HG03159 (cell line): ENCODE results near the gene TMPRSS3.
"Not testable (repeated sequence)": the region's sequence is repeated elsewhere in the genome, so short reads cannot be mapped to it uniquely, and the experiment has no call there.

ENCODE experiments used
- ATAC-seq: cut with Tn5 transposase; IDR thresholded peaks from one replicate; pipeline ENCODE4 v1.9.1; 2021; ENCODE audit warnings: mild to moderate bottlenecking, moderate library complexity; ENCODE audit not compliant: unreplicated experiment

The TMPRSS3 gene

DNA sequence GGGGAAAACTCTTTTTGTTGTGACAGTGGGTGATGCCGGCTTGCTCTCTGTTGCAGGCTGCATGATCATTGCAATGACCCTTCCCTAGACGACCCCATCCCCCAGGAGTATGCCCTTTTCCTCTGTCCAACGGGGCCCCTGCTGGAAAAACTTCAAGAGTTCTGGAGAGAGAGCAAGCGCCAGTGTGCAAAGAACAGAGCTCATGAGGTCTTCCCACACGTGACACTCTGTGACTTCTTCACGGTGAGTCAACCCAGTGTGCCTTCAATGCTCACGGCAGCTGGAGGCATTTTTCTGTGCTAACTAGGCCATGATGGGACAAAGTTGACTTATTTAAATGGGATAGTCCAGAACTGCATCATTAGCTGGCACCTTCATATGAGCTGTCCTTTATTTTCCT lies 13.5 kb upstream of the TMPRSS3 start:
- ATAC-seq, result no peak

DNA sequence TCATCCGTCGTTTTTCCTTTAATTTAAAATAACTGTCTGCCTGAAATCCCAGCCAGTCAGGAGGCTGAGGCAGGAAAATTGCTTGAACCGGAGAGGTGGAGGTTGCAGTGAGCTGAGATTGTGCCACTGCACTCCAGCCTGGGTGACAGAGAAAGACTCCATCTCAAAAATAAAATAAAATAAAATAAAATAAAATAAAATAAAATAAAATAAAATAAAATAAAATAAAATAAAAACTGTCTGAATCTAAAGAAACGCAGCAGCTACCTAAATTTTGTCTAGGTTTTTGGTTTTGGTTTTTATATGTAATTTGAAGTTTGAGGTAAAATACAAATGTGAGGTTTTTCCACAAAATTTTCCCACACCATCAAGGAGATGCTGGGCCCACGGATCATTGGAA lies 12.9 kb upstream of the TMPRSS3 start:
- not testable (repeated sequence) for ATAC-seq

GRCh38 chr21:42407476-42407875 lies 11.6 kb upstream of the TMPRSS3 start:
- no peak for ATAC-seq

GRCh38 chr21:42406866-42407265 lies 11.0 kb upstream of the TMPRSS3 start:
- ATAC-seq, result no peak

GRCh38 chr21:42406201-42406621 lies 10.4 kb upstream of the TMPRSS3 start:
- ATAC-seq, result no peak

DNA sequence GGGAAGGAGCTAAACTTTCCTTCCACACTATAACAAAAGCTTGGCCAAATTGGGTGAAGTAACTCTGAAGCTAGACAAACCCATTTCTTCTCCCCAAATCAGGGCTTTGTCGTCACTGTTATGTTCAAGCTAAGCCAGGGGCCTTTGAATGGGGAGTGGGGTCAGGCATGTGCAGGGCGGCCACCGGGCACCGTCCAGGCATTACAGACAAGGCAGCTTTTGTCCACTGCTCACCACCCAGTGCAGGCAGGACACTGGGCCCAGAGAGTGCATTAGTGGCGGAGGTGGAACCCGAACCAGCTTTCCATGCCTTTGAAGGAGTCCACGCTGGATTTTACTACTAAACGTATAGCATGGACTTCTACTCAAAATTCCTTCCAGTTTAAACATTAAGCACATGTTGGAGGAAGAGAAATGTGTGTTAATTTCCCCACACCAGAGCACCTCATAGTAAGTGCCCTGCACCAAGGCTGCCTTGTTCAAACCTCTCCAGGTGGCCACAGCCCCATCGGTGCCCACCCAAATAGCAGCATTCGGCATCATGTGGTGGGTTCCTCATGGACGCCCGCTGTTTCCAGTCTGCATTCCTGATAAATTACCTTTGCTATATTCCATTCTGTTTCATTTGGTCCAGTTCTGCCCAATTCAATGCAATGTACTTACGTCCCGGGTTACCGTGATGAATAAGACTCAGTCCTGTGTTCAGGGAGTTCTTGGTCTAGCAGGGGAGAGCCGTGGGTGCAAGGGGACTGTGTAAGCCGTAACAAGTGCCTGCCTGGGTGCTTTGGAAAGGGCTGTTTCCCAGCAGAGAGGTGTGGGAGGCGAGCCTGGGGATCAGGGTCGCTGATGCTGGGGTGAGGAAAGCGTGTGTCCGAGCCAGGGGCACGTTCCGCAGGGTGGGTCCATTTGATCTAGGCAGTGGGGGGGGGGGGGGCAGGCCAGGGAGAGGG lies 9.5 kb upstream of the TMPRSS3 start:
- no peak for ATAC-seq

- ATAC-seq, result no peak
Measured at GRCh38 chr21:42404539-42404938, 8.7 kb upstream of the TMPRSS3 start.

DNA sequence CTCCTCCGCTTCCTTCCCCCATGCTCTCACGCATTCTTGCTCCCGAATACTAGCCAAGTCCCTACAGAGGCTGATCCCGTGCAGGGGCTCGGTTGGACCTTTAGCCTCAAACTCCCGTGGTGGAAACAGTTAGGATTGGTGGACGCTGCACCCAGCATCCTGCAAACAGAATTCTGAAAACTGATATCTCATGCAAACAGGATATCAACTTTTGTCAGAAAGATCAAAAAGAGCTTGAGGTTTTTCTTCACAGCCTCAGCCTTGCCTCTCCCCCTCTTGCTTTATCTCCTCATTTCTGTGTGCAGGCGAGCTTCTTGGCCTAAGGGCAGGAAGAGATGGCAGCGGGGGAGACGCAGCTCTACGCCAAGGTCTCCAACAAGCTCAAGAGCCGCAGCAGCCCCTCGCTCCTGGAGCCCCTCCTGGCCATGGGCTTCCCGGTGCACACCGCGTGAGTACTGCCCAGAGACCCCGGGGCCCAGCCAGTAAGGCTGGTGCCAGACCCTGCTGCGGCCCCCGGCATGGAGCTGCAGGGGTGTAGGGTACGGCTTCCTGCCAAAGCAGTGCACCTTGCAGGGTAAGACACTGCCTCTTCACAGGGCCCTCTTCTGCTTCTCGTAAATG lies 7.9 kb upstream of the TMPRSS3 start, which contains the start of gene UBASH3A:
UBASH3A (plus strand) TSS at position 292 of the 621 bp plus-strand sequence; CDS start at position 336, 44 bp downstream.
- no peak for ATAC-seq

- ATAC-seq, result no peak
Measured at GRCh38 chr21:42401820-42402251, 6.0 kb upstream of the TMPRSS3 start.

DNA sequence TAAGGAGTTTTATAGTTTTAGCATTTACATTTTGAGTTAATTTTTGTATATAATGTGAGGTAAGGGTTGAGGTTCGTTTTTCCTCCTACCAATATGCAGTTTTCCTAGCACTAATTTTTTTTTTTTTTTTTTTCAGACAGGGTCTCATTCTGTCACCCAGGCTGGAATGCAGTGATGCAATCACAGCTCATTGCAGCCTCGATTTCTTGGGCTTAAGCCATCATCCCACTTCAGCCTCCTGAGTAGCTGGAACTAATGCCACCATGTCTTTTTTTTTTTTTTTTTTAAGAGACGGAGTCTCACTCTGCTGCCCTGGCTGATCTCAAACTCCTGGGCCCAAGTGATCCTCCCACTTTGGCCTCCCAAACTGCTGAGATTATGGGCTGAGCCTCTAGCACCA lies 5.3 kb upstream of the TMPRSS3 start:
- ATAC-seq, result no peak

- no peak for ATAC-seq
Measured at GRCh38 chr21:42400525-42400924, 4.7 kb upstream of the TMPRSS3 start.

- no peak for ATAC-seq
Measured at GRCh38 chr21:42398436-42399028, 2.7 kb upstream of the TMPRSS3 start.

GRCh38 chr21:42397746-42398394 lies 2.0 kb upstream of the TMPRSS3 start:
- ATAC-seq, result no peak

DNA sequence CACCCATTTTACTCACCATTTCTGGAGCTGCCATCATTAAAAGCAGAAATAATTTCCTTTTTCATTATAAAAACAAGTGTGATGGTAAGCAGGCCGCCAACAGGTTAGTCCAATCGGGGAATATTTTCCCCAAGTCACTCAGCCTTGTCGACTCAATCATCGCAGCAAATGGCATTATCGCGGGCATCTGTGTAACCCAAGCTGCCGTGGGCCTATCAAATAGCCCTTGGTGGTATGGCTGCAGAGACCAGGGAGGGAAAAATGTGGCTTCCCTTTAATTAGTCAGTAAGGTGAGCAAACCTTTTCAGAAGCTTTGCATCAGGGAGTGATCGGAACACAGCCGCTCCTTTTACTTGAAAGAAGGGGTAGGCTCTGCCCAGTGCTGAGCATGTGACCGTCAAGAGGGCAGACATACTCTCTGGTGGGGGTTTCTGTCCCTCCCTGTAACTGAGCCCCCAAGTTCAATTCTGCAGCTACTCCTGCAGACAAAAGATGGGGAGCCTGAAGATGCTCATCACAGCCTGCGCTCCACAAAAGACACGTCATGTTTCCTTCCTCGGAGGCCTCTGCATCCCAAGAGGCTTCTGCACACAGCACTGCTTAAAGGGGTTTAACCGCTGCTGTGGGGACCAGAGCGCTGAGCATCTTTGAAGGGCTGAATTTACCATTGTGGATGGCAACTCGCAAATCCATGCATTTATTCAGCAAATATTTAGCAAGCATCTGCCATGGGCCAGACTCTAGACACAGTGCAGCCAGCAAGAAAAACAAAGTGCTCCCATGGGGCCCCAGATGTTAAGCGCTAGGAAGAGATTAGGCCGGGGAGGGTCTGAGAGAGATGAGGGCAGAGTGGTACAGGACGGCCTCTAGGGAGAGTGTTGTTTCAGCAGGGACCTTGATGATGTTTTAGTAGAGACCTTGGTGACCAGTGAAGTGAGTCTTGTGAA lies 1.2 kb upstream of the TMPRSS3 start:
- no peak for ATAC-seq

GRCh38 chr21:42395302-42395701 lies 550 bp downstream of the TMPRSS3 start:
- ATAC-seq, result no peak

DNA sequence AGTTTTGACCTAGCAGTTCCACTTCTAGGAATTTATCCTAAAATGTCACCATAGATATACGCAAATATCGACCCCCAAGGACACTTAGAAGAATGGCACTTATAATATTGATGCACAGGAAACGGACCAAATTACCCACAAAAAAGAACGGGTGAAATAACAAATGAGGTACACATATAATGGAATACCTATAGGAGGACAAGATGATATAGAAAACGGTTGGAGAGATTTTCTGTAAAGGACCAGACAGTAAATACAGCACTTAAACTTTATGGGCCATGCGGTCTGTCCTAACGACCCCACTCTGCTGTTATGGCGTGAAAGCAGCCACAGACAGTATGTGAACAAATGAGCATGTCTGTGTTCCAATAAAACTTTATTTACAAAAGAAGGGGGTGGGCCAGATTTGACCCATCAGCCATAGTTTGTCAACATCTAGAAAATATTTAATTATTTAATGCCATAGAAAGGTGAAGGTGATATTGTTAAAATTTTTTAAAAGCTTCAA lies 2.4 kb downstream of the TMPRSS3 start:
- ATAC-seq, result no peak

DNA sequence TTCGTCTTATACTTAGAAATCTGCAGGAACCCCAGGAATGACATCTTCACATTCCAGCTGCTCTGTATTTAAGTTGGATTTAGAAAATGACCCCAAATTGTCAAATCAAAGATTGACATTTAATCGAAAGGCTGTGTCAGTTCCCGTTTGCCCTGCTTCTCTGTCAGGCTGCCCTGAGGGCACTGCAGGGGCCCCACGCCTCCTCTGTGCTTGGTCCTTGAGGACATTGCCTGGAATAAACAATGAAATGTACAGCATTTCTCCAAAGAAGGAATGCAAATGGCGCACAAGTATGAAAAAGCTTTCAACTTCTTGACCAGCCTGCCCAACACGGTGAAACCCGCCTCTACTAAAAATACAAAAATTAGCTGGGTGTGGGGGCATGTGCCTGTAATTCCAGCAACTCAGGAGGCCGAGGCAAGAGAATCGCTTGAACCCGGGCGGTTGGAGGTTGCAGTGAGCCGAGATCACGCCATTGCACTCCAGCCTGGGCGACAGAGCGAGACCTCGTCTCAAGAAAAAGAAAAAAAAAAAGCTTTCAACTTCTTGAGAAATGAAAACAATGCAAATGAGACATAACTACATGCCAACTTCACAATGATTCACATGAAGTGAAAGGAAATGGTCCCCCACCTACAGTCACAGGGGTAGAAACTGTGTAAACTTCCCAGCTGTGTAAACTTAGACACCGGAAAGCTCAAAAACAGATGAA lies 3.0 kb downstream of the TMPRSS3 start:
- no peak for ATAC-seq

GRCh38 chr21:42391297-42391696 lies 4.6 kb downstream of the TMPRSS3 start:
- ATAC-seq, result no peak

GRCh38 chr21:42390696-42391095 lies 5.2 kb downstream of the TMPRSS3 start:
- no peak for ATAC-seq
